RWPE2 (cell line): Measurements from ENCODE around the gene GCC2.
"Not testable (repeated sequence)": the region's sequence is repeated elsewhere in the genome, so short reads cannot be mapped to it uniquely, and the experiment has no call there.

Source experiments
- ATAC-seq: fragments of 200-7000 bp; cut with Tn5 transposase; 3 replicates; pipeline ENCODE4 v1.9.1; 2021; ENCODE audit warnings: low read depth
- DNase-seq: peaks from one replicate; pipeline ENCODE4 v3.0.0-alpha.2; 2020; ENCODE audit warnings: low spot score
- H3K27ac ChIP-seq: fragments of 450-650 bp; 2 replicates; pipeline ENCODE4 v1.5.1; 2017; ENCODE audit warnings: mild to moderate bottlenecking; ENCODE audit not compliant: poor library complexity, severe bottlenecking
- H3K27me3 ChIP-seq: fragments of 250-450 bp; sonication (Bioruptor Pico); 2 replicates; pipeline ENCODE4 v1.5.1; 2021; ENCODE audit warnings: mild to moderate bottlenecking, moderate library complexity; ENCODE audit not compliant: insufficient read depth, poor library complexity, severe bottlenecking
- H3K36me3 ChIP-seq: fragments of 250-450 bp; sonication (Bioruptor Pico); 2 replicates; pipeline ENCODE4 v1.5.1; 2020; ENCODE audit warnings: low read depth, mild to moderate bottlenecking, moderate library complexity
- H3K4me1 ChIP-seq: fragments of 250-450 bp; sonication (Bioruptor Pico); 2 replicates; pipeline ENCODE4 v1.5.1; 2021; ENCODE audit warnings: mild to moderate bottlenecking, moderate library complexity; ENCODE audit not compliant: insufficient read depth, poor library complexity, severe bottlenecking
- H3K4me3 ChIP-seq: fragments of 250-450 bp; sonication (Bioruptor Pico); 2 replicates; pipeline ENCODE4 v1.5.1; 2021; ENCODE audit warnings: mild to moderate bottlenecking, moderate library complexity; ENCODE audit not compliant: severe bottlenecking
- H3K9me3 ChIP-seq: fragments of 250-450 bp; sonication (Bioruptor Pico); 2 replicates; pipeline ENCODE4 v1.5.1; 2021; ENCODE audit warnings: mild to moderate bottlenecking, moderate library complexity; ENCODE audit not compliant: severe bottlenecking
- TF ChIP-seq, protein P1 (sequence below): fragments of 450-650 bp; IDR thresholded peaks from one replicate; pipeline ENCODE4 v1.5.1; 2017; ENCODE audit warnings: mild to moderate bottlenecking, moderate library complexity; ENCODE audit not compliant: poor library complexity, severe bottlenecking

Gene GCC2

DNA sequence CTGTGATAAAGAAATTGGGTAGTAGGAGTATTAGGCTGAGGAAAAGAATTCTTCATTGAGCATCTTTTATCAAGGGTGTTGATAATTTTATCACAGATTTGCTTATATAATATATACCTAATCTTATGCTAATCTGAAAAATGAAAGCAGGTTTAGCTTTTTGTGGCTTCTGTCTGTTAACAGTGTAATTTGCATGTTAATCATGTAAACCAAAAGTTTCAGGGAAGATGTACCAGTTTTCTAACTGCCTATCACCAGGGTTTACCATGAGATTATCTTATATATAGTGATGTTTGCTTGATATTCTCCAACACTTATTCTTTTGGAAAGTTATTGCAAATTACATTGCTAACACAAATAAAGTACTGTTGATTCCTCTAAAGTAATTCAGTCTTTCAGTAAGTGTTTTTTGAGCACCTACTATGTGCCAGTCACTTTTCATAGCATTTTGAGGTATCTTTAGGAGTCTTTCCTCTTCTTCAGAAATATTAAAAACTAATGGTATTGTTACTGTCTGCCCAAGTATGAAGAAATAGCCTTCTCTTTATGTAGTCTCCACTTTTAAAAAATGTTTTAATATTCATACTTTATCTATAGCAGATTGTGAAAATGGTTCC, 41.6 kb downstream of the GCC2 start:
- TF ChIP-seq, protein P1, sequence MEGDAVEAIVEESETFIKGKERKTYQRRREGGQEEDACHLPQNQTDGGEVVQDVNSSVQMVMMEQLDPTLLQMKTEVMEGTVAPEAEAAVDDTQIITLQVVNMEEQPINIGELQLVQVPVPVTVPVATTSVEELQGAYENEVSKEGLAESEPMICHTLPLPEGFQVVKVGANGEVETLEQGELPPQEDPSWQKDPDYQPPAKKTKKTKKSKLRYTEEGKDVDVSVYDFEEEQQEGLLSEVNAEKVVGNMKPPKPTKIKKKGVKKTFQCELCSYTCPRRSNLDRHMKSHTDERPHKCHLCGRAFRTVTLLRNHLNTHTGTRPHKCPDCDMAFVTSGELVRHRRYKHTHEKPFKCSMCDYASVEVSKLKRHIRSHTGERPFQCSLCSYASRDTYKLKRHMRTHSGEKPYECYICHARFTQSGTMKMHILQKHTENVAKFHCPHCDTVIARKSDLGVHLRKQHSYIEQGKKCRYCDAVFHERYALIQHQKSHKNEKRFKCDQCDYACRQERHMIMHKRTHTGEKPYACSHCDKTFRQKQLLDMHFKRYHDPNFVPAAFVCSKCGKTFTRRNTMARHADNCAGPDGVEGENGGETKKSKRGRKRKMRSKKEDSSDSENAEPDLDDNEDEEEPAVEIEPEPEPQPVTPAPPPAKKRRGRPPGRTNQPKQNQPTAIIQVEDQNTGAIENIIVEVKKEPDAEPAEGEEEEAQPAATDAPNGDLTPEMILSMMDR = no peak

DNA sequence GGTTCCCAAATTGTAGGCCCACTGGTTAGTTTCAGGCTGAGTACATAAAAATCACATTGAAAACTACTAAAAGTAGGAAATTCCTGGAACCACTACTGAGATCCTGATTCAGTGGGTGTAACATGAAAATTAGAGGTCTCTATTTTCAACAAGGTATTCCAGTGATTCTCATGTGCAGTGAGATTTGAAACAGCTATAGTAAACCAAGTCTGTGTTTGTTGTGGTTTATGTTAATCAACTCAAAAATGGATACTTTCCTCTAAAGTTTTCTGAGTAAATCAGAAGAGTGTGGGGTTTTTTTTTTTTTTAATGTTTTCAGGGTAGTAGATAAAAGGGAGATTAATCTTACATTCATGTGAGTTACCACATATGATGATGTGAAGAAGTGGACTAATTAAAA, 42.8 kb downstream of the GCC2 start:
- H3K9me3 ChIP-seq = no peaks in the 10 kb centered on the region
- TF ChIP-seq, protein P1 = no peak
- peaks cover 20% of the 10 kb centered on the region for H3K4me1 ChIP-seq
- H3K27me3 ChIP-seq = no peaks in the 10 kb centered on the region
- peak overlapping the region; percentile 87 for H3K27ac ChIP-seq
- H3K4me3 ChIP-seq = no peak overlapping the region
- ATAC-seq (no peak), DNase-seq (no peak)
- H3K36me3 ChIP-seq = peaks cover 76% of the 10 kb centered on the region

More for the DNA sequence above, 41.6 kb downstream of the GCC2 start:
- H3K4me3 ChIP-seq = no peak overlapping the region
- H3K9me3 ChIP-seq = no peaks in the 10 kb centered on the region
- H3K27ac ChIP-seq = peak overlapping the region; percentile 87
- no peak for ATAC-seq
- H3K27me3 ChIP-seq = no peaks in the 10 kb centered on the region
- peaks cover 87% of the 10 kb centered on the region for H3K36me3 ChIP-seq
- peaks cover 20% of the 10 kb centered on the region for H3K4me1 ChIP-seq
- no peak for DNase-seq

DNA sequence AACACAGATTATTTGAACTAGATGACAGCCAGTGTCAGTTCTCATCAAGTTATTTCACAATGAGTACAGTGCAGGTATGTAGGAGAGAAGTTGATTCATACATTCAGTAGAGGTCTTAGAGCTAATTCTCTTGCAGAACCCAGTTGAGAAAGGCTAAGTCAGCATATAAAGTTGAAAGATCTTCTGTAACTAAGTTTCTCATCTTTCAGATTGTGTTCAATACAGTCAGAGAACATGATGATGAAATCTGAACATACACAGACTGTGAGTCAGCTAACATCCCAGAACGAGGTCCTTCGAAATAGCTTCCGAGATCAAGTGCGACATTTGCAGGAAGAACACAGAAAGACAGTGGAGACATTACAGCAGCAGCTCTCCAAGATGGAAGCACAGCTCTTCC, 43.4 kb downstream of the GCC2 start:
- peak; percentile 99 for ATAC-seq
- peak overlapping the region; percentile 87 for H3K27ac ChIP-seq
- TF ChIP-seq, protein P1 = peak; percentile 24
- H3K27me3 ChIP-seq = no peaks in the 10 kb centered on the region
- H3K4me1 ChIP-seq = peaks cover 20% of the 10 kb centered on the region
- no peak for DNase-seq
- H3K36me3 ChIP-seq = peaks cover 76% of the 10 kb centered on the region
- no peaks in the 10 kb centered on the region for H3K9me3 ChIP-seq
- H3K4me3 ChIP-seq = no peak overlapping the region

DNA sequence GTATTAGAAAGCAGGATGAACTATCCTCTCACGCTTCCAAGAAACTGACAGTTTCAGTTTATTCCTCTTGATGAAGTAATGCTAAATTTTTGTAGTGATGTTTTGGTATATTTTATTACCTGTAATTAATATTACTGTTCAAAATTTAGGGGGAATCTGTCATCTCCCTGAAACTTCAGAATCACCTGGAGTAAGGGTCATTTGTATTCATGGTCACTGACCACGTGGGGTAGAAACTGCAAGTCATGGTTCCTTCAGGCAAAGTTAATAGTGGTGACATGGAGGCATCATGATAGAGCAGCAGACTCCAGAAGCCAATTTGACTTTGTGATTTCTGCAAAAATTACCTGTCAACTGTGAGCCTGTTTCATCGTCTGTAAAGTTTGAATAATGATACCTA, 47.2 kb downstream of the GCC2 start:
- H3K4me1 ChIP-seq = peaks cover 15% of the 10 kb centered on the region
- H3K9me3 ChIP-seq = not testable (repeated sequence)
- H3K36me3 ChIP-seq = peaks cover 49% of the 10 kb centered on the region

GRCh38 chr2:108507620-108508019, 58.6 kb downstream of the GCC2 start:
- H3K27ac ChIP-seq, ATAC-seq, H3K4me1 ChIP-seq, H3K27me3 ChIP-seq, H3K4me3 ChIP-seq, H3K9me3 ChIP-seq, DNase-seq: not testable (repeated sequence)
- peaks cover 15% of the 10 kb centered on the region for H3K36me3 ChIP-seq

More for the DNA sequence above, 47.2 kb downstream of the GCC2 start:
- not testable (repeated sequence) for DNase-seq, H3K27me3 ChIP-seq, ATAC-seq, H3K4me3 ChIP-seq, H3K27ac ChIP-seq

- not testable (repeated sequence) for ATAC-seq, H3K4me3 ChIP-seq, H3K36me3 ChIP-seq, DNase-seq, H3K9me3 ChIP-seq, H3K4me1 ChIP-seq, H3K27me3 ChIP-seq, H3K27ac ChIP-seq
Observed at GRCh38 chr2:108512431-108512830, 63.4 kb downstream of the GCC2 start.

GRCh38 chr2:108514478-108514877, 65.5 kb downstream of the GCC2 start:
- H3K4me3 ChIP-seq, H3K9me3 ChIP-seq, DNase-seq, ATAC-seq, H3K27me3 ChIP-seq, H3K4me1 ChIP-seq, H3K36me3 ChIP-seq: not testable (repeated sequence)
- peak overlapping the region; percentile 49 for H3K27ac ChIP-seq

GRCh38 chr2:108524688-108525087, 75.7 kb downstream of the GCC2 start:
- DNase-seq, H3K4me1 ChIP-seq, H3K27me3 ChIP-seq, H3K9me3 ChIP-seq, ATAC-seq, H3K4me3 ChIP-seq, H3K27ac ChIP-seq, H3K36me3 ChIP-seq: not testable (repeated sequence)

DNA sequence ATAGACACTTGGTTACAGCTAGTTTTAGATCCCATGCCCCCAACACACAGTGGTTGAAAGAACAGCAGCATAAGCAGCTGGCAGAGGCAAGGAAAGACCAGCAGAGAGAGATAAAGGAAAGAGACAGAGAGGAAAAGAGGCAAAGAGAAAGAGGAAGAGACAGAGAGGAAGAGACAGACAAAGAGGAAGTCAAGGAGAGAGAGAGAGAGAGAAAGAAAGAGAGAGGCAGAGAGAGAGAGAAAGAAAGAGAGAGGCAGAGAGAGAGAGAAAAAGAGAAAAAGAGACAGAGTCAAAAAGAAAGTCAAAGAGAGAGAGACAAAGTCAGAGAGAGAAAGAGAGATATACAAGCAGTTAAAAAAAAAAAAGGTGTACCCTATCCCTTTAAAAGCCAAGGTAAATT, 76.3 kb downstream of the GCC2 start:
- H3K9me3 ChIP-seq, ATAC-seq, DNase-seq, H3K4me3 ChIP-seq, H3K36me3 ChIP-seq, H3K27me3 ChIP-seq, H3K27ac ChIP-seq, H3K4me1 ChIP-seq: not testable (repeated sequence)
